GM19035 (cell line): ENCODE measurements around the gene RBM26.
"Not testable (repeated sequence)": the region's sequence is repeated elsewhere in the genome, so short reads cannot be mapped to it uniquely, and the experiment has no call there.

Experiments
- ATAC-seq: cut with Tn5 transposase; IDR thresholded peaks from one replicate; pipeline ENCODE4 v1.9.1; 2021; ENCODE audit not compliant: unreplicated experiment

RBM26 gene

GRCh38 chr13:79281339-79281747, 124.7 kb downstream of the RBM26 start:
- ATAC-seq: no peak

- not testable (repeated sequence) for ATAC-seq
Measured at GRCh38 chr13:79279735-79280134, 126.3 kb downstream of the RBM26 start.

GRCh38 chr13:79273045-79273444, 133.0 kb downstream of the RBM26 start:
- ATAC-seq: no peak

- ATAC-seq: no peak
Measured at GRCh38 chr13:79271616-79272015, 134.4 kb downstream of the RBM26 start.

- no peak for ATAC-seq
Measured at GRCh38 chr13:79270859-79271258, 135.2 kb downstream of the RBM26 start.
